Left forelimb (tissue), 1 donor: Measurements from ENCODE around the gene KHDC1.
A peak's percentile ranks its signal among the peaks of the same experiment; 100 is the strongest.
"Not testable (repeated sequence)": the region's sequence is repeated elsewhere in the genome, so short reads cannot be mapped to it uniquely, and the experiment has no call there.

Experiments
- DNase-seq: peaks from one replicate; pipeline ENCODE4 v3.0.0-alpha.2; 2018; ENCODE audit warnings: low spot score

Gene KHDC1, protein sequence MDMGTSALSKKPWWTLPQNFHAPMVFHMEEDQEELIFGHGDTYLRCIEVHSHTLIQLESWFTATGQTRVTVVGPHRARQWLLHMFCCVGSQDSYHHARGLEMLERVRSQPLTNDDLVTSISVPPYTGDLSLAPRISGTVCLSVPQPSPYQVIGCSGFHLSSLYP

GRCh38 chr6:73262671-73263569 lies at the start of gene KHDC1:
KHDC1 (minus strand) TSS chr6:73263196; CDS start chr6:73242517, 20,679 bp downstream.
- DNase-seq: peak; percentile 83

DNA sequence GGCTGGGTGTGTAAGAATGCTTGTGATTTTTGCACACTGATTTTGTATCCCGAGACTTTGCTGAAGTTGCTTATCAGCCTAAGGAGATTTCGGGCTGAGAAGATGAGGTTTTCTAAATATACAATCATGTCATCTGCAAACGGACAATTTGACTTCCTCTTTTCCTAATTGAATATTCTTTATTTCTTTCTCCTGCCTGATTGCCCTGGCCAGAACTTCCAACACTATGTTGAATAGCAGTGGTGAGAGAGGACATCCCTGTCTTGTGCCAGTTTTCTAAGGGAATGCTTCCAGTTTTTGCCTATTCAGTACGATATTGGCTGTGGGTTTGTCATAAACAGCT lies 47.5 kb upstream of the KHDC1 start:
- not testable (repeated sequence) for DNase-seq

DNA sequence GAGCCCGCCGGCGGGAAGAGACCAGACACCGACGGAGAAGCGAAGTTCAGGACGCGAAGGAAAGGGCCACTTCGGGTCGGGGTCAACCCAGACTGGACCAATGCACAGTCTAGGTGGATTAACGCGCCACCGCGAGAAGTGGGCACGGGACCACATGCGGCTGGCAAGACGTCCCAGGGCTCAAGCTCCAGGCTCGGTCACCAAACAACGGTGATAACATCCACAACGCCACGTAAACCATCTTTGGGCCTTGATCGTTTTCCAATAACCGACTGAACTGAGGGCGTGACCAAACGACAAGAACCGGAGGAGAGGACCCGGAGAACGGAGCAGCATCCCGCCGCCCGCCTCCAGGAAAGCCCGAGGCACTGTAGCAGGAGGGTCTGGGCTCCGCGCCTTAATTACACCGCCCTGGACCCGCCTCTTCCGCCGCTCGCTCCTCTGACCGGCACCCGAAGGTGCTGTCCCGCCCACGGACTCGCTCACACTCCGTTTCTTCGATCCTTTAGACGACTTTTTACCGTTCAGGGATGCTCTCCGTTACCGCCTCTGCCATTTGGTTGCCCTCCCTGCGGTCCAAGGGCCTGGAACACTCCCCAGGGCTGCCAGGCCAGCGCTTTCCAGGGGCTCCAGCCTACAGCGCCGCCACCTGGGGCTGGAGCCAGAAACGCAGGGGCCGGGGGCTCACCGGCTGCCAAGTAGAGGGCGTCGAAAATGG lies 46.9 kb upstream of the KHDC1 start:
- peak; percentile 88 for DNase-seq

DNA sequence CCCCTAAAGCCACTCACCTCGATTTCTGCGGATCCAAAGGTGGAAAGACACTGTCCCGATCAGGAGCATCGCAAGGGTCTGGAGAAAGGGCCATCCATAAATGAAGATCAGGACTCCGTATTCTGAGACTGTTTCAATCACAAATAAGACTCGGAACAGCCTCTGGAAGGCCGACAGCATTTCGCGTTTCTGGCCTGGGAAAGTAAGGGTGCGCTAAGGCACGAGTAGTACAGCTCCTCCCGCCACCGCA lies 46.5 kb upstream of the KHDC1 start:
- DNase-seq: no peak

DNA sequence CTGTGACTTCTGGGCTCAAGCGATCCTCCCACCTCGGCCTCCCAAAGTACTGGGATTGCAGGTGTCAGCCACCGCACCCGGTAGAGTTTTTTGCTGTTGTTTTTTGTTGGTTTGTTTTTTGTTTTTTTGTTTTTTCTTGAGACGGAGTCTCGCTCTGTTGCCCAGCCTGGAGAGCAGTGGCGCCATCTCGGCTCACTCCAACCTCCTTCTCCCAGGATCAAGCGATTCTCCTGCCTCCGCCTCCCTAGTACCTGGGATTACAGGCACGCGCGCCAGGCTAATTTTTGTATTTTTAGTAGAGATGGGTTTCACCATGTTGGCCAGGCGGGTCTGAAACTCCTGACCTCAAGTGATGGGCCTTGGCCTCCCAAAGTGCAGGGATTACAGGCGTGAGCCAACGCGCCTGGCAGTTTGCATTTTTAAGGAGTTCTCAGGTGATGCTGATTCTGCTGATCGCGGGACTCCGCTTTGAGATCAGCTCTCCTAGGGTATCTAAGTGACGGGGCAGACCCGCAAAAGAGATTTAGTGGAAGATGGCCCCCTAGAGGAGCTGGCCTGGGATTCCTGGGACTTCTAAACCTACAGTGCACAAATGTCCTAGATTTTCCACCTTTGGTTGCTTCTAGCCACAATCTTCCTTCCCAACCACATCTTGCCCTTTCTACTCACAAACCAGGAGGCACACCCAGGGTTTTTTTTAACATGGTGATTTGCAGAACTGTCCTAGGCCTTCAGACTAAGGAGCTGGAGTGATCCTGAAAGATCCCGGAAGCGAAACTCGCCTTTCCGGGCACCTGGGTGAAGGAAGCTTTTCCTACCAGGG lies 45.9 kb upstream of the KHDC1 start:
- DNase-seq: peak; percentile 71

- DNase-seq: not testable (repeated sequence)
These were observed 40.8 kb upstream of the KHDC1 start for GRCh38 chr6:73303773-73304172.

DNA sequence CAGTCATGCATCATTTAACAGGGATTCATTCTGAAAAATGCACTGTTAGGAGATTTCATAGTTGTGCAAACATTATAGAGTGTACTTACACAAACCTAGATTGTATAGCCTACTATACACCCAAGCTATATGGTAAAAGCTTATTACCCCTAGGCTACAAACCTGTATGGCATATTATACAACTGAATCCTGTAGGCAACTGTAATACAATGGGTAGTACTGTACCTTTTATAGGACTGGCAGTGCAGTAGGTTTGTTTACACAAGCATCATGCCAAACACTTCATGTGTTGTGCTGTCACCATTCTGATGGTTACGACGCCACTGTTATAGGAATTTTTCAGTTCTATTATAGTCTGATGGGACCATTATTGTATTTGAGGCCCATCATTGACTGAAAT lies 39.3 kb upstream of the KHDC1 start:
- no peak for DNase-seq

GRCh38 chr6:73299151-73299971 lies 36.4 kb upstream of the KHDC1 start:
- no peak for DNase-seq

DNA sequence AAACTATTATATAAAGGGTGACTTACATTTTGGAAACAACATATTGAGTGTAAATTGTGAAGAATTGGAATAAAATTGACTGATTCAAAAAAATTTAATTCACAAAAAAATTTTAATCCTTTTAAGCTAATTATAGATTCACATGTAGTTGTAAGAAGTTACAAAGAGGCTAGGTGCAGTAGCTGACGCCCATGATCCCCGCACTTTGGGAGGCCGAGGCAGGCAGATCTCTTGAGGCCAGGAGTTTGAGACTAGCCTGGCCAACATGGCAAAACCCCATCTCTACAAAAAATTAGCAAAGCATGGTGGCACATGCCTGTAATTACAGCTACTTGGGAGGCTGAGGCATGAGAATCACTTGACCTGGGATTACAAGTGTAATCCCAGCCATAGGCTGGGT lies 30.3 kb upstream of the KHDC1 start:
- DNase-seq: no peak

- DNase-seq: no peak
These were observed 27.4 kb upstream of the KHDC1 start for GRCh38 chr6:73290435-73290834.

DNA sequence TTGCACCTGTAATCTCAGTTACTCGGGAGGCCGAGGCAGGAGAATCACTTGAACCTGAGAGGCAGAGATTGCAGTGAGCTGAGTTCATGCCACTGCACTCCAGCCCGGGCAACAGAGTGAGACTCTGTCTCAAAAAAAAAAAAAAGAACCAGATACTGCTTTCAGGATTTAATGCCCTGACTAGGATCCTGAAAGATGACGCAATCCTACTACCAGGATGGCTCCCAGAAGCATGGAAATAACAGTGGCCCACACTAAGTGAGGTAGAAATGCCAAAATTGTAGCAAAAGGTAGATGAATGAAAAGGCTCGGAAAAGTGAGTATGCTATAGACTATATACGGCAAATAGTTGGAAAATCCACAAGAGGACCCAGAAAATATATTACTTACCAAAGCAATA lies 23.8 kb upstream of the KHDC1 start:
- no peak for DNase-seq

GRCh38 chr6:73285674-73286283 lies 22.8 kb upstream of the KHDC1 start:
- DNase-seq: no peak

- DNase-seq: no peak
These were observed 19.9 kb upstream of the KHDC1 start for GRCh38 chr6:73282871-73283270.

DNA sequence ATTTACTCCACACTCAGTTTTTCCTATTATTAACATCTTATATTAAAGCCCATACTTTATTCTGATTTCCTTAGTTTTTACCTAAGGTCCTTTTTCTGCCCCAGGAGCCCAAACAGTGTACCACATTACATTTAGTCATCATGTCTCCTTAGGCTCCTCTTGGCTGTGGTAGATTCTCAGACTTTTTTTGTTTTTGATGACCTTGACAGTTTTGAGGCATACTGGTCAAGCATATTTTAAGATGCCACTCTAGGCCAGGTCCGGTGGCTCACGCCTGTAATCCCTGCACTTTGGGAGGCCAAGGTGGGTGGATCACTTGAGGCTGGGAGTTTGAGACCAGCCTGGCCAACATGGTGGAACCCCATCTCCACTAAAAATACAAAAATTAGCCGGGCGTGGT lies 18.7 kb upstream of the KHDC1 start:
- DNase-seq: not testable (repeated sequence)

DNA sequence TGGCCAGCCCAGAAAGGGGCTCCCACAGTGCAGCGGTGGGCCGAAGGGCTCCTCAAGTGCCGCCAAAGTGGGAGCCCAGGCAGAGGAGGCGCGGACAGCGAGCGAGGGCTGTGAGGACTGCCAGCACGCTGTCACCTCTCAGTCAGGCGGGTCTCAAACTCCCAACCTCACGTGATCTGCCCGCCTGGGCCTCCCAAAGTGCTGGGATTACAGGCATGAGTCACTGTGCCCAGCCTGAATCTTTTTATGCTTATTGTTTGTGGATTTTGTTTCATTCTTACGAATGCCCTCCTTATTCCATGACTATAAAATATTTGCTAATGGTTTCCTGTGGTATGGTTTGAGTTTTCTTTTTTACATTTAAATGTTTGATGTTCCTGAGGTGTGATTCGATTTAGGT lies 6.3 kb upstream of the KHDC1 start:
- DNase-seq: not testable (repeated sequence)

DNA sequence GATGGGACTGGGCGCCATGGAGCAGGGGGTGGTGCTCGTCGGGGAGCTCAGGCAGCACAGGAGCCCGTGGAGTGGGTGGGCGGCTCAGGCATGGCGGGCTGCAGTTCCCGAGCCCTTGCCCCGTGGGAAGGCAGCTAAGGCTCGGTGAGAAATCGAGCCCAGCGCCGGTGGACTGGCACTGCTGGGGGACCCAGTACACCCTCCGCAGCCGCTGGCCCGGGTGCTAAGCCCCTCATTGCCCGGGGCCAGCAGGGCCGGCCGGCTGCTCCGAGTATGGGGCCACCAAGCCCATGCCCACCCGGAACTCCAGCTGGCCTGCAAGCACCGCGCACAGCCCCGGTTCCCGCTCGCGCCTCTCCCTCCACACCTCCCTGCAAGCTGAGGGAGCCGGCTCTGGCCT lies 5.9 kb upstream of the KHDC1 start:
- DNase-seq: not testable (repeated sequence)

- no peak for DNase-seq
These were observed 1.4 kb upstream of the KHDC1 start for GRCh38 chr6:73264446-73264845.

DNA sequence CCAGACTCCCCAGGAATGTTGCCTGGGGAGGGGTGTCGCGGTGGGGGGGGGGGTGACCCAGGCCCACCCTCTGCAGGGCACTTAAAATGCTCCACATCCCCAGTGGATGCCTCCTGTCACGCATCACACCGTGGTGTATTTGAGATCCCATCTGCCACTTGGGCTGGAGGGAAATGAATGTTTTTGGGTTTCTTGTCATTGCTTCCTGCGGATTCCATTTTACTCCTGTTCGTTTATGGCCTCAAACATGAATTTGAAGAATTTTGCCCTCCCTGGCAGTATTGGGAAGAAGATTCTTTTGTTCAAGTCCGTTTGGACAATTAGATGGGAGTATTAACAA lies 544 bp upstream of the KHDC1 start:
- DNase-seq: no peak

- no peak for DNase-seq
These were observed 4.3 kb downstream of the KHDC1 start for GRCh38 chr6:73258721-73259120.

- DNase-seq: not testable (repeated sequence)
These were observed 8.7 kb downstream of the KHDC1 start for GRCh38 chr6:73254323-73254722.

GRCh38 chr6:73252703-73253102 lies 10.3 kb downstream of the KHDC1 start:
- no peak for DNase-seq
